ENCODE measurements around the gene TDRD1.

TDRD1 gene

GRCh38 chr10:114271075-114271778 is 92.1 kb downstream of the TDRD1 start:
- DNase-seq: no peak

GRCh38 chr10:114271779-114272167 is 92.6 kb downstream of the TDRD1 start:
- DNase-seq: no peak

- no peak for DNase-seq
Observed at GRCh38 chr10:114272696-114273095, 93.5 kb downstream of the TDRD1 start.

GRCh38 chr10:114273910-114274309 is 94.8 kb downstream of the TDRD1 start:
- DNase-seq: no peak

- DNase-seq: no peak
Observed at GRCh38 chr10:114274616-114275453, 95.7 kb downstream of the TDRD1 start.

GRCh38 chr10:114276066-114276465 is 96.9 kb downstream of the TDRD1 start:
- no peak for DNase-seq

- no peak for DNase-seq
Observed at GRCh38 chr10:114276671-114277070, 97.5 kb downstream of the TDRD1 start.

GRCh38 chr10:114278140-114278883 is 99.2 kb downstream of the TDRD1 start:
- DNase-seq: no peak

- DNase-seq: no peak
Observed at GRCh38 chr10:114278884-114279191, 99.7 kb downstream of the TDRD1 start.

- no peak for DNase-seq
Observed at GRCh38 chr10:114279289-114279688, 100.1 kb downstream of the TDRD1 start.

GRCh38 chr10:114279901-114280644 is 100.9 kb downstream of the TDRD1 start:
- no peak for DNase-seq

GRCh38 chr10:114281006-114281405 is 101.9 kb downstream of the TDRD1 start:
- DNase-seq: no peak

GRCh38 chr10:114281461-114281860 is 102.3 kb downstream of the TDRD1 start:
- DNase-seq: no peak

Data from CD4-positive, alpha-beta T cell treated with Interleukin-10 for 1 hour (primary cell).